ENCODE results near the gene MSANTD1.

The MSANTD1 gene

DNA sequence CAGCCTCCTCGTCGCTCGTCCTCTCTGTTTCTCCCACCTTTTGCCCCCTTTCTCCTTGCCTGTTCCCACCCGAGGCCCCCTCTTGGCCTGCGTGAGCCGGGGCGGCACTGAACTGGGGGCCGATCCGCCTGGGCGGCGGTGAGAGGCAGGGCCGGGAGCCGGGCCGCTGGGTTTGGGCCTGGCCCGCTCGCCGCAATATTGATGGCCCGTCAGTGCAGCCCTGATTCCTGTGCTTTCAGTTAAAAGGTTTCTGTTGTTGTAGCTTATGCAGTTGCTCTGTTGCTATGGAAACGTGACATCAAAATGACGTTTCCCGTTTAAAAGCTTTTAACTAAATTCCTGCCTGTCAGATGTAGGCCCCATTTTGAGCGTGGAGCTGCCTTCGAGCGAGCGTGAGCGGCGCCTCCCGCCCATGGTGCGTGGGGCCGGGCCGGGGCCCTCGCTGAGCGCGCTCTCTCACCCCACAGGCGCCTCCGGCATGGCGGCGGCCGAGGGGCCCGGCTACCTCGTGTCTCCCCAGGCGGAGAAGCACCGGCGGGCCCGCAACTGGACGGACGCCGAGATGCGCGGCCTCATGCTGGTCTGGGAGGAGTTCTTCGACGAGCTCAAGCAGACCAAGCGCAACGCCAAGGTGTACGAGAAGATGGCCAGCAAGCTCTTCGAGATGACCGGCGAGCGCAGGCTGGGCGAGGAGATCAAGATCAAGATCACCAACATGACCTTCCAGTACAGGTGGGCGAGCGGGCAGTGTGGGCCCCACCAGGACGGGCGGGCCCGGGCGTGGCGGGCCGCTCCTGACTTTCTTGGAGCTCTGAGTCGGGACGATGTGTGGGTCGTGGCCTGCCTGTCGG is at the start of gene MSANTD1:
Gene MSANTD1 (plus strand): TSS at position 349 of the 851 bp plus-strand sequence. CDS start 64 bp downstream, at position 413.
- DNase-seq: no peak

DNA sequence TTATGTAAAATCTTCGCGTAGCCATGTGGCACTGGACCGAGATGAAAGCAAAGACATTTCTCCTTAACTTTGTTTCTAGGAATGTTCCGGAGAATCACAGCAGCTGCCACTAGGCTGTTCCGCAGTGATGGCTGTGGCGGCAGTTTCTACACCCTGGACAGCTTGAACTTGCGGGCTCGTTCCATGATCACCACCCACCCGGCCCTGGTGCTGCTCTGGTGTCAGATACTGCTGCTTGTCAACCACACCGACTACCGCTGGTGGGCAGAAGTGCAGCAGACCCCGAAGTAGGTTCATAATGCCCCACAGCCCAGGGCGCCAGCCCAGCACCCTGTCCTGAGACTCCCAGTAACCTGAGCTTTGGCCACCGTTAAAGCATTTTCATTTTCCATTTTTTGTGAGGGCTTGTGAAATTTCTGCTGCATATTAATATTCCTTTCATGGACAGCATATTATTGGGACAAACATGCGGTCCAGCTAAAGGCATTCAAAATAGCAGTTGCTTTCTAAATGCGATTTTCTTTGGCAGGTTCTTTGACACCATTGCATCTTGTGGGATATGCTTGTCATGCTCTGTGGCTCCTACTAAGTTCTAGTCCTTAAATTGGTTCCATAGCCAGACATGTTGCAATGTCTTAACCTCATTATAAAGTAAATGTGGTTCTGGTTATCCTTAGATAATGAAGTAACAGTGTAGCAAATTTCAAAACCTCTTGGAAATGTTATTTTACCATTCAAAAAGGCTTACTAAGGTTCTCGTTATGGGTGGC is 49.1 kb upstream of the MSANTD1 start:
- DNase-seq: no peak

DNA sequence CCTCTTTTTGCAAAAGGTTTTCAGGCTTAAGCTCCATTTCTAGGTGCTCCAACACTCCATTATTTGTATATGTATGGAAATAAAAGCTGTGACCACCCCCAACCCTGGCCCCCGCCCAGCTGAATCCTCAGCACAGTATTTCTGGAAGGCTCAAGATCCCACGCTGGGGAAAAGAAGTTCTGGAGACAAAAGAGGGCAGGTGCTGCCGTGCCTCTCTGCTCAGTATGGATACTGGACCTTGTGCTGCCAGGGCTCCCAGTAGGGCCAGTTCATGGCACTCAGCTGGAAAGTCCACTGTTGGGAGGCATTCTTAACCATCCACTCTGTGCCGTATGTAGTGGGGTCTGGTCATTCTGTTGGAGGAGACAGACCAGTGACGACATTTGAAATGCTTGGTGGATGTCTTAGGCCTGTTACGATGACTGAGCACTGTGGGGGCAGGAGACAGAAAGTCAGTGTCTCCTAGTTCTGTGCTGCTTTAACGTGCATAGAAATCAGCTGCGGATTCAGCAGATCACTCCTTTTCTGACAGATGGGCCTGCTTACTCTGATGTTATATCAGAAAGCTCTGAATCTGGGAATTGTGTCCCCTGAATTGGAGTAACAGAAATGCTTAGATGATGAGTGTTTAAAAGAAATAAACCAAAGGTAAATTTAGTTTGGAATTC is 48.4 kb upstream of the MSANTD1 start:
- no peak for DNase-seq

DNA sequence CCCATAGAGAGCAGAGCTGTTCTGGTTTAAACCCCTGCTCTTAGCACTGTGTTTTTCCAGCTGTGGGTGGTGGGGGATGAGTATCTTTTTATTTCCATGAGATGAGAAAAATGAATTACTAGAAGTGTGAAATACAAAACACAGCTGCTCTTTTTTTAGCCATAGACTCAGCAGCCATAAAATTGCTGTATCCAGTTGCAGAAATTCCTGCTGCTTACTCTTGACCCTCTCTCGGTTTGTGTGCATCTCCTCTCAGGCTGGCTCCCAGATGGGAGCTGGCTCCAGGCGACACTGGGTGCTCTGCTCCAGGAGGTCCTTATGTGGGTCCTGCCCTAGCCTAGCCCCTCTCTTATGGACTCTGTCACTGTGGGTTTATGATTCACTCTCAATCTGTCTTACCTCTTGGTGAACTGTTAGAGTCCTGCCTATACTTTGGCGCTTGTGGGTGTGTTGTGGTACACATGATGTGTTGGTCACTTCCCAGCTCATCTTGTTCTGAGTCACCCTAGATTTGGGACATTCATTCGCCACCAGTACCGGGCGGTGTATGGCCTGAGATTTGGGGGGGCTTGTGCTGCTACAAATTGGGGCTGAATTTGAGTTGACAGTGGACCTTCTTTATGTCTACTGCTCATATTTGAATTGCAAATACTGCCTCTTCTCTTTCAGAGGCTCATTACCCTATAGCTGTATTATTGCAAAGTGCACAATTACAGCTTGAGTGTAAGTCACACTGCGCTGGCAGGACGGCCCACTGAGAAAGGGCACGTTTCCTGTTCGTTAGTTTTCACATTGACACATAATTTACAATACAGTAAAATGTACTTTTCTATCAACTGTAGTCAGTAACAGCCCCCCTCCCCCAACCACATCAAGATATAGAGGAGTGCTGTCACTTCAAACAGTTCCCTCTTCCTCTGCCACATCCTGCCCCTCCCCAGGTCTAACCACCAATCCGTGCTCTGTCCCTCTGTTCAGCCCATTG is 46.9 kb upstream of the MSANTD1 start:
- DNase-seq: peak; percentile 84

DNA sequence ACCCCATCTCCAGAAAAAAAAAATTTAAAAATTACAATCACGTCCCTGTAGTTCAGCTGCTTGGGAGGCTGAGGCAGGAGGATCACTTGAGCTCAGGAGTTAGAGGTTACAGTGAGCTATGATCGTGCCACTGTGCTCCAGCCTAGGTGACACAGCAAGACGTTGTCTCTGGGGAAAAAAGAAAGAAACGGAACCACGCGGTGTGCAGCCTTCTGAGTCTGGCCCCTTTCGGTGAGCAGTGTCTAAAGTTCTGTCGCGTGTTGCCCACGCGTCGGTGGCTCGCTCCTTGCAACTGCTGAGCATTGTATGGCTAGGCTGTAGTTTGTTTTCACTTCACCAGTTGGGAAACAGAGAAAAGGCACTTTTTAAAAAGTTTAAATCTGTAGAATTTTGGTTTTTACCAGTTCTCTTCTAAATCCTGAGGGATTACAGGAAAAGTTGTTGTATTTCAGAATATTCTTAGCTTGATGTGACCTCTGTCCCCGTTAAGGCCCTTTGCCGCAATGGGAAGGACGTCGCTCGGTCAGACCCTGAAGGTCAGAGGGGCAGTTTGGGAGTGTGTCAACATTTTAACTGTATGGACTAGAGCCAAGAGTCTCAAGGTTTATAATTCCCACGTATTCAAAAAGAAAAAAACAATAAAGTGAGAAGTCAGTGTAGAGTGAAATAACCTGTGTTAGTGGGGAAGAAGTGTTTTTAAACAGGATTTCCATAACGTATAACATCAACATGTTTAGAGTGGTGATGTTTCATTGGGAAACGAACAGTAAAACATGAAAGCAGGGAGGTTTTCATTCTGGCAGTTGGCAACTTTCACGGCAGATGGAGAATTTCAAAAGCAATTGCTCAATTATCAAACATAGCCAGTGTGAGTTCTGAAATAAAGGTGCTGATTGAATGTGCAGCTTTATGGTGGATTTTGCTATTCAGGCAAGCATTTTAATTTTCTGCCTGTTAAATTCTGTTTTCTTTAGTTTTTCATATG is 45.8 kb upstream of the MSANTD1 start:
- DNase-seq: peak; percentile 41

DNA sequence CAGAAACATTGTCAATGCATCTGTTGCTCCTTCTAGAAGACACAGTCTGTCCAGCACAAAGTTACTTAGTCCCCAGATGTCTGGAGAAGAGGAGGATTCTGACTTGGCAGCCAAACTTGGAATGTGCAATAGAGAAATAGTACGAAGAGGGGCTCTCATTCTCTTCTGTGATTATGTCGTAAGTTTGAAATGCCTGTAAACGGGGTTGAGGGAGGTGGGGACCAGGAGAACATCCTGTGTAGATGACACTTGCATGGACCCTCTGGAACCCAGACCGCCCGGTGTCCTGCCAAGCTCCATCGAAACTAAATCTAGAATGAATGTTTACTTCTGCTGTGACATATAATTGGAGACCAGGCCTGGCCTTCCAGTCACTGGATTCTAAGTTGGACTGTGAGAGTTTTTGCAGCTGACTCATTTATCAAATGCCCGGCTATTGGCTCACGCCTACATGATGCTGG is 45.0 kb upstream of the MSANTD1 start:
- no peak for DNase-seq

DNA sequence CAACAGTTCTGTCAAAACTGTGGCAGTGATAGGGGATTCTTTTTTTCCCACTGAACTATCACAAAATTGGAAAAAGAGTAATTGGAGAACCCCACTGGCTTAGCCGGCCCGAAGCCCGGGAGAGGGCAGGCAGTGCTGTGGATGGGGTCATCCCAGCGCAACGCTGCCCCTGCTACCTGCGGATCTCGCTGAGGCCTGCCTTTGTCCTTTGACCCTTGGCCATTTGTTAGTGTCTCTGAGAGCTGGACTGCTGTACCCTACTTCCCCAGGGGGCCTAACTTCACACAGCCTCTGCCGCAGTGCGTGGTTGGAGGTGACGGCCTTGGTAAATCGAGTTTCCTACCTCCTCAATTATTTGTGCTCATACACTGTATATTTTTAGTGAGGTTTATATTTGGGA is 43.0 kb upstream of the MSANTD1 start:
- no peak for DNase-seq

DNA sequence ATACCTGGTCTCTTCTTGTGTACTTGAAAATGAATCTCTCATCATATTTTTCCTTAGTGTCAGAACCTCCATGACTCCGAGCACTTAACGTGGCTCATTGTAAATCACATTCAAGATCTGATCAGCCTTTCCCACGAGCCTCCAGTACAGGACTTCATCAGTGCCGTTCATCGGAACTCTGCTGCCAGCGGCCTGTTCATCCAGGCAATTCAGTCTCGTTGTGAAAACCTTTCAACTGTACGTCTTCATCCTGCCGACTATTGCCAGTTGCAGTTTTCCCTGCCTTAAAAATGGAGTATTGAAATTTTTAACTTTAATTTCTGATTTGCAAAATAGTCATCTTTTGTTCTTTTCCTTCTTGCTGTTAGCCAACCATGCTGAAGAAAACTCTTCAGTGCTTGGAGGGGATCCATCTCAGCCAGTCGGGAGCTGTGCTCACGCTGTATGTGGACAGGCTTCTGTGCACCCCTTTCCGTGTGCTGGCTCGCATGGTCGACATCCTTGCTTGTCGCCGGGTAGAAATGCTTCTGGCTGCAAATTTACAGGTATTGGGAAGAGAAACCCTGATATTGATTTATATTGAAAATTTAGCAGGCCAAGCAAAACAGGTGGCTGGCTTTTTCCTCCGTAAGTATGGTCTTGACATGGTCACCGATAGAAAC is 42.4 kb upstream of the MSANTD1 start:
- no peak for DNase-seq

DNA sequence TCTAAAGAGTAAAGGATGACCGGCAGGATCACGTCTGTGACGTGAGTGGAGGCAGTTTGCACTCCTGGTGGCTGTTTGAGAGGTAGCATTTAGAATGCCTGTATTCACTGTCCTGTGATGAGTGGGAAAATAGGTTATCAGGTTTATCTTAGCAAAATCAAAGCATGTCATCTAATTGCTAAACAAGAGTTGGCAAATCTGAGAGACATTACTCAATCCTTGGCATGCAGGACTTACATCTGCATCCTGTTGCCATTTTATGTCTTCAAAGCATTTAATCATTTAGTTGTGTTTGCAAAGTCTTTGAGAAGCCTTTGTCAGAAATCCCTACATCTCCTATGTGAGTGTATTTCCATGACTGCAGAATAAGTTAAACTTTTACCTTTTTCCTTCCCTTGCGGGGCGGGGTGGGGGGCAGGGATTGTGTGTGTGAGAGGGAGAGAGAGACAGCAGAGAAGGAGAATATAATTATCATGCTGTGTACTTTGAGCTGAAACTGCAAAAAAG is 41.4 kb upstream of the MSANTD1 start:
- no peak for DNase-seq

DNA sequence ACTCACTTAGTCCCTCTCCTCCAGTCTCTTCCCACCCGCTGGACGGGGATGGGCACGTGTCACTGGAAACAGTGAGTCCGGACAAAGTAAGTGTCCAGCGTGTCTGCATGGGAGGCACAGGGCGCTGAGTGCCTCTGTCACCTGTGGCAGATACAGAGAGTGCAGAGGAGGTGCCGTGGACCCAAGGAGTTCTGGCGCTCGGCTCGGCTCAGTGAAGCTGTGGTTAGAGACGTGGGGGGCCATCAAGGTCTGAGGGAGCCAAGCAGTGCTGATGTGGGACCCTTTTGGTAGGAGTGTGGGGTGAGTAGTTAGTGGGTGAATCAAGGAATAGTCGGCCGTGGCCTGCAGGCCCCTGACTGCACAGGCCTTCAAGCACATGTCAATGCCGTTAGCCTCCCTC is 40.1 kb upstream of the MSANTD1 start:
- DNase-seq: no peak

DNA sequence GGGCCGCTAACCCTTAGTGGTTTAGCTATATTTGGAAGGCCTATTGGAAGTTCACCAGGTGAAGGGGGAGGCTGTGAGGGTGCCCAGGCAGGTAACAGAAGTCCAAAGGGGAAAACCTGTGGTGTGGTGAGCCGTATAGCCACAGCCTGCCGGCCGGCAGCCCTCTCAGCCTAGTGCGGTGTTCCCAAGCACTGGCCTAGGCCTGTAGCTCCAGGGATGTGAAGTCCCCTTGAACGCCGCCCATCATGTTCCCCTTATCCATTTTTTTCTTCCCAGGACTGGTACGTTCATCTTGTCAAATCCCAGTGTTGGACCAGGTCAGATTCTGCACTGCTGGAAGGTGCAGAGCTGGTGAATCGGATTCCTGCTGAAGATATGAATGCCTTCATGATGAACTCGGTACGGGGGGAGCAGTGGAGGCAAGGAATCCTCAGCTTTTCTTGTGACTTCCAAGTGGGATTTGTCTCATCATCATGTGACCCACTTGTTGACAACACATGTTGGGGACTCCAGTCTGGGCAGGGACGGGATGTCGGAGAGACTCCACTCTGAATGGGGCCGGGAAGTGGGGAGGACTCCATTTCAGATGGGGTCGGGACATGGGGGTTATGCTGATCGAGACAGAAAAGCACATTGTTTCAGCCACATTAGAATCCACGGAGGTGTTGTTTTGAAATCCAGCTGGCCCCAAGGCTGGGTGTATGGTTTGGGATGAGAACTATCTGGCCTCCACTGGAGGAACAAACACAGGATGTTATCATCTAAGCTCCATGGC is 39.2 kb upstream of the MSANTD1 start:
- no peak for DNase-seq

DNA sequence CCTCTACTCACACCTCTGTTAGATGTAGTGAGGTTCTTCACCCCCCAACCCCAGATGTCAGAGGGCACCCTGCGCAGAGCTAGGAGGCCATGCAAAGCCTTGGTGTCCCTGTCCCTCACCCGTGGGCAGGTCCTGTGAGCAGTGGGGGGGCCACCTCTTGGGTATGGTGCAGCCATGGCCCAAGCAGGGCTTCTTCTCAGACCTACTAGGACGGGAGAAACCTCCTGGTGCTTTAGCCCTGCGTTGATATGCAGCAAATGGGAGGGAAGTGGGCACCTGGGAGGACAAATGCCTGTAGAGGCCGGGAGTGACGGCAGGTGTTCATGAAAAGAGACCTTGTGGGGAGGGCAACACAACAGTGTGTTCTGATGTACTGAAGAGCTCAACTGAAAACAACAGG is 38.5 kb upstream of the MSANTD1 start:
- no peak for DNase-seq

DNA sequence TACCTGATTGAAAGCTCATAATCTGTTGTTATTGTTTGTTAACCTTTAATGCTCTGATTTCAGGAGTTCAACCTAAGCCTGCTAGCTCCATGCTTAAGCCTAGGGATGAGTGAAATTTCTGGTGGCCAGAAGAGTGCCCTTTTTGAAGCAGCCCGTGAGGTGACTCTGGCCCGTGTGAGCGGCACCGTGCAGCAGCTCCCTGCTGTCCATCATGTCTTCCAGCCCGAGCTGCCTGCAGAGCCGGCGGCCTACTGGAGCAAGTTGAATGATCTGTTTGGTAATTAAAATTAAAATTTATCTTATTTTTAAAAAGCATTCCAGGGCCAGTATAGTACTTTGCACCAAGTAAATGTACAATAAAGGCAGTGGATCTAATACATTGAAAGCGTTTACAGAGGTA is 37.1 kb upstream of the MSANTD1 start:
- no peak for DNase-seq

DNA sequence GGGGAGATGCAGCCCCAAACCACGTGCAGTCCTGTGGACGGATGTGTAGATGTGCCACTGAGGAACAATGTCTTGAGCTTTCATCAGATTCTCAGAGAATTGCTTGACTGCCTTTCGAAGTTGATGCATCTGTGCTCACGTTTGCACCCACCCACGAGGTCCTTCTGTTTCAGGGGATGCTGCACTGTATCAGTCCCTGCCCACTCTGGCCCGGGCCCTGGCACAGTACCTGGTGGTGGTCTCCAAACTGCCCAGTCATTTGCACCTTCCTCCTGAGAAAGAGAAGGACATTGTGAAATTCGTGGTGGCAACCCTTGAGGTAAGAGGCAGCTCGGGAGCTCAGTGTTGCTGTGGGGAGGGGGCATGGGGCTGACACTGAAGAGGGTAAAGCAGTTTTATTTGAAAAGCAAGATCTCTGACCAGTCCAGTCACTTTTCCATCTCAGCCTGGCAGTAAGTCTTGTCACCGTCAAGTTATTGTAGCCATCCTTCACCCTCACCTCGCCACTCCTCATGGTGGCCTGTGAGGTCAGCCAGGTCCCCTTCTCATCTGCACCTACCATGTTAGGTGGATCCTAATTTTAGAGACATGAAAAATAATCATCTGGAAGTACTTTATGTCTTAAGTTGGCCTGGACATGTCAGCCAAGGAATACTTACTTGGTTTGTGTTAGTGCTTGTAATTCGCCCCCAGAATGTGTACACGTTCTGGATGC is 36.4 kb upstream of the MSANTD1 start:
- no peak for DNase-seq

DNA sequence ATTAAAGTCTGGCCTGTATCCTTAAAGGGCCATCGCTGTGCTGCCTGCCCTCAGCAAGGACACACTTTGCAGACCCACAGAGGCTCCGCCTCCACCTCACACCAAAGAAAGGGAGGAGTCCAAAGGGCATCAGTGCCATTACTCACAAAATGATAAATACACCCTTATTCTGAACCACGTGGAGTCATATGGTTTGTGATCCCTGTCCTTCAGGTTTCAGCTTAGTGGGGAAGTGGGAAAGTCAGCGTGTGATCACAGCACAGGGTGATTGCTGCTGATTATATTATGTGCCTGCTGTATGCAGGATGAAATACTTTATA is 35.9 kb upstream of the MSANTD1 start:
- DNase-seq: no peak

DNA sequence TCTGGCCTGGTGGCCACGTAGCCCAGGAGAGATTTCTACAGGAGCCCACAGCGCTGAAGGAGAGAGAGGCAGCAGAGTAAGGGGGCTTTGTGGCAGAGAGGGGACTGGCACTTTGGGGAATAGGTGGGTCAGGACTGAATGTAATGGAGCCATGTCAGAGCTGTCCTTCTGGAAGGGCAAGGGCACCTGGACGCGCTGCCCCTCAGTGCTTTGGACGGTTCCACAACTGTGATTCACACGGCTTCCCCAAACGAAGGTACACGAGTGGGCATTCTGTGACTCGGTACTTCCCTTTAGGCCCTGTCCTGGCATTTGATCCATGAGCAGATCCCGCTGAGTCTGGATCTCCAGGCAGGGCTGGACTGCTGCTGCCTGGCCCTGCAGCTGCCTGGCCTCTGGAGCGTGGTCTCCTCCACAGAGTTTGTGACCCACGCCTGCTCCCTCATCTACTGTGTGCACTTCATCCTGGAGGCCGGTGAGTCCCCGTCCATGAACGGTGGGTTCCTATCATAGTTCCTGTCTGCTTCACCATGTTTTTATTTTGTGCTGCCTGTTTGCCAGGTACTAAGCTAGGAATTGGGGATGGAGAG is 35.2 kb upstream of the MSANTD1 start:
- no peak for DNase-seq

DNA sequence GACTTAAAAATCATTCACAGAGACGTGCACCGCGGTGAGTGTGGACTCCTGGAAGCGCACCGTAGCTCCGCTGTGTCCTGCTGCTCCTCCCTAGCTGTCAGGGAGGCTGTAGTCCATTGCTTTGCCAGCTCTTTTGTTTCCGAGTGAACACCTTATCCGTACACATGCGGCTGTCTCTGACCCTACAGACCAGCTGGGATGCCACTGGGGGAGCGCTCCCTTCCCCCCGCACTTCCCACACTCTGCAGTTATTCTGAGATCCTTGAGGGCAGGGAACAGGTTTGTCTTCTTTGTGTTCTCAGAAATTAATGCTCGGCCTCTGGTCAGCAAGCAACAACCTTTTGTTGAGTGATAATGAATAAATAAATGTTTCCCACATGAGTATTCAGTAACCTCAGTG is 33.7 kb upstream of the MSANTD1 start:
- DNase-seq: no peak

DNA sequence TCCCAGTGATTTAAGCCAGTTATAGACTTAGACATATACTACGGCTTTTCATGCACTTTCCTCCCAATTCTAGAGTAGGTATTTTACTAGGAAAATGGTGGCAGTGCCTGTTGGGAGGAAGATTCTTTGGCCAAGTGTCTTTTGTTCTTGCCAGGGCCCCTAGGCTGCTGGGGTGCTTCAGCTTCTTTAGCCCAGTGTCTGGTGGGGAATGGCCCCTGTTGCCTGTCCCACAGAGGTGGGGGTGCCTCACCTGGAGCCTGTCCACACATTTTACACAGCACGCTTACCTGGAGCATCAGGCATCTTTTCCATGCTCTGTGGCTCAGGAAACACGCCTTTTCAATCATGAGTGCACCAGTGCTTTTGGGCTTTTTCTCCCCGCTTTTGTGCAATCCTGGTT is 33.2 kb upstream of the MSANTD1 start:
- no peak for DNase-seq

DNA sequence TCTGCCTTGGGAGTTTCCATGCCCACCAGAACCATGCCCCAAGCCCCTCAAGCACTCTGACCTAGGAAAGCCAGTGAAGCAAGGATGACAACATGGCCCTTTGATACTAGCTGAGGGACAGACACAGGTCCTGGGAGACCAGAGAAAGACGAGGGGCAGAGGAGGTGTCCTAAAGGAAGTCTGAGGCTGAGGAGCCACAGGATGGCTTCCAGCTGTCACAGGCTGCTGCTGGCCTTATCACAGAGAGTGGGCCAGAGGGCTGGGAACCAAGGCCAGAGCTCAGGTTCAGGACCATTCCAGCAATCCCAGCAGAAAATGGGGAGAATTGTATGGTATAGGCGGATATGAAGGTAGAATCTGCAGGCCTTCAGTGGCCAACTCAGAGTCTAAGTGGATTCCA is 31.7 kb upstream of the MSANTD1 start:
- no peak for DNase-seq
